GM18517 (cell line): ENCODE data around the gene FOXP1.
"Not testable (repeated sequence)": the region's sequence is repeated elsewhere in the genome, so short reads cannot be mapped to it uniquely, and the experiment has no call there.

Source experiments
- ATAC-seq: cut with Tn5 transposase; IDR thresholded peaks from one replicate; pipeline ENCODE4 v1.9.1; 2021; ENCODE audit warnings: mild to moderate bottlenecking, moderate library complexity; ENCODE audit not compliant: unreplicated experiment

Gene FOXP1

DNA sequence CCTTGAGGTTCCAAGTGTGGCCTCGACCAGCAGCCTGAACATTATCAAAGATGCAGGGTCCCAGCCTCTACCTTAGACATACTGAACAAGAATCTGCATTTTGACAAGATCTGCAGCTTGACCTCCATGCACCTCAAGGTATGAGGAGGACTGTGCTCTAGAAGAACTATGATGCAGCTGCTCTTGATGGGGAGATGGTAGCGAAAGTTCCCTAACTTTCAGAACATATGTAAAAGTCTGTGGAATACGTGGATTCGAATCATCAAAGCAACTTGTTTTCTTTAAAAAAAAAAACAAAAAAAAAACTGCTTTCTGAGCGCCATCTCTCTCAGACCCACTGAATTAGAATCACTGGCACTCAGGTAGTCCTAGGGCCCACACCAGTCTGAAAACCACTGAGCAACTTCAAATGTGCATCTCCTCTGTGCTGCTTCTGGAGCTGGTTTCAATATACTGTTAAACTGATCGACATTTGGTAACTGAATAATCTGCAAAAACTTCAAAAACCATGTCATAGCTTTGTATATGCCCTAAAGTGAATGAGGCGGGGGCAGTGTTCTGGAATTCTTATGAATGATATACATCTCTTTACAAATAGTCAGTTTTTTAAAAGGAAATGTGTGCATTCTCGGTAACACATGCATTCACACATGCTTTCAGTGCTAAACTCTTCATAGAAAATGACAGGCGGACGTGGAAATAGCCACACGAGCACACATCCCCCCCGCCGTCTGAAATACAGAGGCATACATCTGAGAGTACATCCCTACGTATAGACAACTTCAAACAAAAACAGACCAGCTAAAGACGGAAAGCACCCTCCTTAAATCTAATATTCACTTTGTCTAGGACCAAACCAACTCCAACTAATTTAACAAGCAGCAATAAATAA is 128.8 kb downstream of the FOXP1 start:
- no peak for ATAC-seq

- ATAC-seq = no peak
Observed at GRCh38 chr3:71453822-71454511, 129.6 kb downstream of the FOXP1 start.

GRCh38 chr3:71453319-71453718 is 130.2 kb downstream of the FOXP1 start:
- ATAC-seq = no peak

- ATAC-seq = no peak
Observed at GRCh38 chr3:71451812-71452211, 131.7 kb downstream of the FOXP1 start.

- no peak for ATAC-seq
Observed at GRCh38 chr3:71451060-71451459, 132.5 kb downstream of the FOXP1 start.

DNA sequence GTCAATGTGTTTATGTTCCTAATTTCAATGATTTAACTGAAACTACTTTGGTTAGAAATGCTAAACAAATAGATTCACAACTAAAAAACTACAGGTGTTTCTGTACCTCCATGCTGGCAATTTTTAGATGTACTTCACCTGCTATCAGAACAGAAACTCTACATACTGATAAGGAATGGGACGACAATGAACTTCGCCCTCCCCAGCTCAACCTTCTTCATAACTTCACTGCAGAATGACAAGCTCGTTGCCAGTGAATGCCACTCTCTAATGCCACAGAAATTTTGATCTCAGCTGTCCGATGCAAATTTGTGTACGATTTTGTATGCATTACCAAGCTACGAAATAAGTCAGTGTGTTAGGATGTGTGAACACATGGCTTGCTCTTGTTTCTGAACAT is 133.4 kb downstream of the FOXP1 start:
- no peak for ATAC-seq

GRCh38 chr3:71447803-71448202 is 135.7 kb downstream of the FOXP1 start:
- no peak for ATAC-seq

GRCh38 chr3:71447197-71447596 is 136.3 kb downstream of the FOXP1 start:
- no peak for ATAC-seq

DNA sequence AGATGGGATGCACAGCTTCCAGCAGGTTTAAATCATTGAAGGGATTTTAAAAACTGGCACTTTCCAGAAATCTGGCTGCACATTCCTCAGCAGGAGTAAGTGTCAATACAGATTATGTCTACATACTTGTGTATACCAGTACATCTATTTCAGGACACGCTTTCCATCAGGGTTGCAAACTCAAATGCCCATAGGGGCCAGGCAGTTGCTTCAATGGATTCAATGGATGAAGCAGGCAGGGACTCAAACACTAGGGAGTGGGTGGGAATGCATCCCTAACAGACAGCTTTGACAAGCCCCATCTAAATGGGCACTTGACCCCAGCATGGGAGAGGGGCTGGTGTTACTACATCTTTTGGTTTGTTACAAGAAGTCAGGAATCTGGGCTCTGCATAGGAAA is 136.8 kb downstream of the FOXP1 start:
- ATAC-seq = no peak

- no peak for ATAC-seq
Observed at GRCh38 chr3:71446260-71446659, 137.3 kb downstream of the FOXP1 start.

DNA sequence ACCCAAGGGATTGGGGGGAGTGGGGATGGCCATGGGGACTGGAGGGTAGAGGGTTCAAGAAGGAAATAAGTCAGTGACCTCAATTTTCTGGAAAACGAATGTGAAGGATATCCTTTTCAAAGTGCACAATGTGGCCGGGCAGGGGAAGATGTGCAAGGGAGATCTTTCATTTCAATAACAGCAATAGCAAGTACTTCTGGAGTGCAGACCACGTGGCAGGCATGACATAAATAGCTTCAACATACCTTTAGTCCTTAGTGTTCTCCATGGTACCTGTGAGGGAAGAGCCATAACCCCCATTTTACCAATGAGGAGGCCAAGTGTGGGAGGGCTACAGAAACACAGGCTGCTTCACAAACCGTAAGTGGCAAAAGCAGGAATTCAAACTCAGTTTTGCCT is 138.7 kb downstream of the FOXP1 start:
- ATAC-seq = no peak

GRCh38 chr3:71444028-71444860 is 139.3 kb downstream of the FOXP1 start:
- ATAC-seq = peak; percentile 98

- ATAC-seq = no peak
Observed at GRCh38 chr3:71443332-71443731, 140.2 kb downstream of the FOXP1 start.

DNA sequence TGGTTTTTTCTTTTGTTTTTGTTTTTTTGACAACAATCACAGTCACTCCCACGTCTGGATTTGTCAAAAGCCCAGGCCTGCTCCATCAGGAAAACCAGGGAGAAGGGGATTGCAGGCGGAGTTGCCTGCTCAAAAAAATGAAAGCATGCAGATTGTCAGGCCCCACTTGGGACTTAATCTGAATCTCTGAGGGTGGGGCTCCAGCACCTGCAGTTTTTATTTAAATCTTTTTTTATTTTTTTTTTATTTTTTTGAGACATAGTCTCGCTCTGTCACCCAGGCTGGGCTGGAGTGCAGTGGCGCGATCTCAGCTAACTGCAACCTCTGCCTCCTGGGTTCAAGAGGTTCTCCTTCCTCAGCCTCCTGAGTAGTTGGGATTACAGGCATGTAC is 140.9 kb downstream of the FOXP1 start:
- no peak for ATAC-seq

DNA sequence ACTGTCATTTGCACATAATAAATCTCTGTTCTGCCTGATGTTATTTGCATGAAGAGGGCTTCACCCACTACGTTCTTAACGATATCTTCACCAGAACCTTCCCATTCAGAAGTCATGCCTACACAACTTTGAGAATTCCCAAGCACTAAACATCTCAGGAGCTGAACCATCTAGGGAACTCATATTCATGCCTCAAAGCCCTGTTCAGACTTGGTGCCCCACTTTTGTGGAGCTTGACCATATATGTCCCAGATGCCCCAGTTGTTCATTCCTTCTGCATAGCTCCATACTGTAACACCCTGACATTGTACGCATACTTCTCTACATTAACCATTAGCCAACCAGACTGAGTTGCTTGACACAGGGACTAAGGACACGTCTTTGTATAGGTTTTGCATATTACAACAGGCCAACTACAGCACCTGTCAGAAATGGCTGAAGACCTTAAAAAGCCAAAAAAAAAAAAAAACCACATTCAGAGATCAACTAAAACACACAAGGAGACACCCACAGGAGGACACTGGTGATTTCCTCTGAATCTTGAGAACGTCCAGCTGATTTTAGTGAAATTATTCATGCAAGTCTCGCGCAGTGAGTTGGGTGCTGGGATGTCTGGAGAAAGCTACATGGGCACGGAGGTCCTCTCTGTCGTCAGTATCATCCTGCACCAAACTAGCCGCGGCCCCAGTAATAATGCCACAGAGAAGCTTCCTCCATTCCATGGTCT is 141.4 kb downstream of the FOXP1 start:
- no peak for ATAC-seq

- ATAC-seq = no peak
Observed at GRCh38 chr3:71441217-71441924, 142.2 kb downstream of the FOXP1 start.

DNA sequence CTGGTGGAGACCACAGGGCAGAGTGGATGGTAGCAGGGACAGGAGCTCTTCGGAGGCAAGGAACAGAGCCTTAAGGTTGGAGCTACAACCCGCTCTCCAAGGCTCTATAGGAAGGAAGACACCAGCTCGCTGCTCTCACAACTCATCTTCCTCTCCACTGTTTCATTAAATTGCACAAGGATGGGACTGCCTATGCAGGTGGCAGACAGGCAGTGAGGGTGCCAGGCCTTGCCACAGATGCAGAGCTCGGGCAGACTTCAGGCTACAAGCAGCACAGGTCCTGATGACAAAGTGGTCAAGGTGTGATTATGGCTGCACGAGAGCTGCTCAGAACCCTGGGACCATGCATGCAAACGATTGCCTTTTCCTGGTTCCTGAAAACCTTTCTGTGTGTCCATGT is 144.6 kb downstream of the FOXP1 start:
- no peak for ATAC-seq

DNA sequence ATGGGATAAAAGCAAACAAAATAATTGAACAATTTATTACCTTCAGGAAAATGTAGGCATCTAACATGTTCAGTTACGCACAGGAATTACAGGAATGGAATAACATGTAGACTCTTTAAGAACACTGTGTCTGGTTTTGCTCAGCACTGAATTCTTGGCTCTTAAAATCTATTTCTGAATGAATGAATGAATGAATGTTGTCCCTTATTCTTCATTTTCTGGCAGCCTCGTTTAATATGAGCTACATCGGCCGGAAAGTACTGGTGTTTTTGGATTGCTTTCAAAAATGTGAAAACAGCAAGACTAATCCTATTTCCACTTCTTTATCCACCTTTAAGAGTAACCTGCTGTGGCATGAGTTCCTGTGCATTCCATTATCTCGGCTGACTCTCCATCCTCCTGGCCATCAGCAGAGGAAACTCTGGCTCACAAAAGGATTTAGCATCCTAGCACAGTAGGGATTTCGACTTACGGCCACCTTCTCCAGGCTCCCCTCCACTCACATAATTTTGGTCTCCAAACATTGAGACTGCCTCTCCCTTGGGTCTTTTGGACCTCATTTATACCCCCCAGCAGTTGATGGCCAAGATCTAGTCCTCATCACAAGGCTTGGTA is 145.3 kb downstream of the FOXP1 start:
- ATAC-seq = no peak

- ATAC-seq = no peak
Observed at GRCh38 chr3:71436337-71436736, 147.2 kb downstream of the FOXP1 start.

DNA sequence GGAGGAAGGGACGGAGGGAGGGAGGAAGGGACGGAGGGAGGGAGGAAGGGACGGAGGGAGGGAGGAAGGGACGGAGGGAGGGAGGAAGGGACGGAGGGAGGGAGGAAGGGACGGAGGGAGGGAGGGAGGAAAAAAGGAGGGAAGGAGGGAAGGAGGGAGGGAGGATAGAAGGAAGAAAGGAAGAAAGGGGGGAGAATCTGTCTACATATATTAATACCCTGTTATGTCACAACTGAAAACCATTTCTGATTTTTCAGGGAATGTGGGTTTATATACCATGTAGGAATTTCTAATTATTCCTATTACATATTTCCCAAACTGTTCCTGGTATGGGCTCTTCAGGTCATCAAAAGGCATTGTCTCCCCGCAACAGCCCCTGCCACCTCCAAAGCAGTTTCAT is 147.7 kb downstream of the FOXP1 start:
- ATAC-seq = not testable (repeated sequence)
